ENCODE data around the gene CORO2B. TPM values are rescaled to one million over a fixed set of nuclear protein-coding genes. Genes with fewer than 3 reads are reported as not detected.

CORO2B gene
- total RNA-seq, 5 donors from 2014 or later (not counting 1 experiment from before 2014, with no cell fraction given): 0.06 to 0.39 (median 0.09) TPM; not detected in 2

DNA sequence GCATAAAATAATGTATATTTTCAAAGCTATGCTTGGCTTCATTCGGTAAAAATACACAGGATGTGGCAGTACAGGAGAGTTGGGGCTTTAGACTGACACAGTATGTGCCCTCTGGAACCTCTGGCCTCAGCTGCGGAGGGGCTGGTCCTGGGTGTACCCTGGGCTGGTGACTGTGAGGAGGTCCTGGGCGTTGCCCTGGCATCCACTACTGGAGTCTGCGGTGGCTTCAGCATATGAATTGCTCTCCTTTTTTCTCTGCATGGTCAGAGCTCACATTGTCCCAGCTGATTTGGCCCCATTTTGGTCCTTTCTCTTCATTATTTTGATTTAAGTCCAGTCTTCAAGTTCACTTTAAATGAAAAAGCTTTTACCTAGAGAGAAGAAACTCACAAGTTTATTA, 40.5 kb upstream of the CORO2B start:
- WGBS (ENCODE audit: insufficient coverage): 100% methylated on average over 3 of the region's 4 CpGs
- CTCF ChIA-PET: interaction anchor here in 1 of 2 donors (1.0 kb wide), 1 partner anchor 16 kb away, joined by 3 read pairs; no protein-coding TSS in a partner anchor
- Mint-ChIP-seq H3K4me1 (no peaks in the 10 kb centered on the region), H3K36me3 (no peaks in the 10 kb centered on the region), H3K9me3 (peaks cover 3 to 10% (median 4%) of the 10 kb centered on the region in 3 donors), H3K4me3 (no peak overlapping the region), H3K27ac (no peak overlapping the region), H3K27me3 (peaks cover 20 to 31% of the 10 kb centered on the region in 2 donors)
- H3K4me1 ChIP-seq (ENCODE audit: control insufficient read depth in 1 of 2, extremely low read depth in 1 of 2, insufficient read depth in 2 of 2, low read length in 2 of 2): no peaks in the 10 kb centered on the region
- no peak for DNase-seq
- no peak for ATAC-seq (replicated peaks in 1 of 4)
- no peaks in the 10 kb centered on the region for H3K9me3 ChIP-seq
- H3K4me3 ChIP-seq (ENCODE audit: control insufficient read depth in 1 of 2, extremely low read depth in 1 of 2, low read length in 1 of 2): no peak overlapping the region
- peaks cover 0 to 22% of the 10 kb centered on the region in 2 experiments for H3K27me3 ChIP-seq (replicated peaks in 1 of 2; ENCODE audit: control insufficient read depth in 2 of 2, extremely low read depth in 1 of 2, insufficient read depth in 2 of 2, low read length in 1 of 2)
- no peak overlapping the region for H3K27ac ChIP-seq (ENCODE audit: low read length)
- no peaks in the 10 kb centered on the region for H3K36me3 ChIP-seq (ENCODE audit: control insufficient read depth in 2 of 2, extremely low read depth in 1 of 2, insufficient read depth in 1 of 2, low read length in 1 of 2)
- POLR2A ChIA-PET: no interaction called here

DNA sequence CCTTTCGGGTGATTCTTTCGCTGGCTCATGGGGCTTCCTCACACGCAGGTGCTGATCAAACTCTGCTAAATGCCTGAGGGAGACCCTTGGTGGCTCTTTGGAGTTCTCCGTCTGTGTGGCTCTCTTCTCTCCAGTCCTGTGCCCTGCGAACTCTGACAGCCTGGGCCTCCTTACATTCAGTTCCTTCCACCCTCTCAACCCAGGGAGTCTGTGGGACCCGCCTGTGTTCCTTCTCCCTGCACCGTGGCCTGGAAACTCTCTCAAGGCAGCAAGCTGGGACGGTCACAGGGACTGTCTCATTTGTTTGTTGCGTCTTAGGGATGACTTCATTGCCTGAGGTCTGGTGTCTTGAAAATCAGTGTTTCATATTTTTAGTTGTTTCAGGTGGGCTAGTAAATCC, 37.0 kb upstream of the CORO2B start:
- Mint-ChIP-seq H3K9me3 (peaks cover 0 to 3% (median 0%) of the 10 kb centered on the region in 3 donors), H3K27ac (no peak overlapping the region), H3K4me3 (no peak overlapping the region), H3K27me3 (peaks cover 17 to 24% of the 10 kb centered on the region in 2 donors), H3K36me3 (no peaks in the 10 kb centered on the region), H3K4me1 (no peaks in the 10 kb centered on the region)
- no peak overlapping the region for H3K4me3 ChIP-seq (ENCODE audit: control insufficient read depth in 1 of 2, extremely low read depth in 1 of 2, low read length in 1 of 2)
- DNase-seq (no peak), ATAC-seq (replicated peaks in 1 of 4) (no peak)
- 88% methylated on average over 8 of the region's 9 CpGs for whole genome bisulfite sequencing (ENCODE audit: insufficient coverage)
- H3K9me3 ChIP-seq: no peaks in the 10 kb centered on the region
- H3K36me3 ChIP-seq (ENCODE audit: control insufficient read depth in 2 of 2, extremely low read depth in 1 of 2, insufficient read depth in 1 of 2, low read length in 1 of 2): no peaks in the 10 kb centered on the region
- peaks cover 0 to 33% of the 10 kb centered on the region in 2 experiments for H3K27me3 ChIP-seq (replicated peaks in 1 of 2; ENCODE audit: control insufficient read depth in 2 of 2, extremely low read depth in 1 of 2, insufficient read depth in 2 of 2, low read length in 1 of 2)
- H3K4me1 ChIP-seq (ENCODE audit: control insufficient read depth in 1 of 2, extremely low read depth in 1 of 2, insufficient read depth in 2 of 2, low read length in 2 of 2): no peaks in the 10 kb centered on the region
- H3K27ac ChIP-seq (ENCODE audit: low read length): no peak overlapping the region
- ChIA-PET POLR2A (no interaction called here), CTCF (no interaction called here)

DNA sequence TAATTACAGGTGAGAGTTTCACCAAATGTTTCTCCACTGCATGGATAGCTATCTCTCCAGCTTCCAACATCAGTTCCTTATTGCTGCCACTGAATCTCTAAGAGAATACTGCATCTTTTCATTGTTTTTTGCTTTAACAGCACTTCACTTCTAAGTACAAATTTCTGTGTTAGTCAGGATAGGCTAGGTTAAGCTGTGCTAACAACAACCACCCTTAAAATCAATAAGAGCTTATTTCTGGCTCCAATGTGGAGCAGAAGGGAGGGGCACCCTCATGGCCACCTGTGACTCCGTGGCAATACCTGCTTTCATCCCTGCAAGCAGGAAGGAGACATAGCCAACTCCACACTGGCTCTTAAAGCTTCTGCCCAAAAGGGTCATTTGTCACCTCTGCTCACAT, 36.4 kb upstream of the CORO2B start:
- H3K9me3 Mint-ChIP-seq: peaks cover 0 to 3% (median 0%) of the 10 kb centered on the region in 3 donors
- H3K27me3 Mint-ChIP-seq: peaks cover 17 to 24% of the 10 kb centered on the region in 2 donors
- no peak overlapping the region for H3K4me3 Mint-ChIP-seq
- H3K36me3 Mint-ChIP-seq: no peaks in the 10 kb centered on the region
- no peaks in the 10 kb centered on the region for H3K4me1 Mint-ChIP-seq
- ATAC-seq (replicated peaks in 1 of 4) (no peak), DNase-seq (no peak)
- POLR2A ChIA-PET: no interaction called here
- no peak overlapping the region for H3K27ac Mint-ChIP-seq
- no CpG with 5 or more reads among the region's 1 CpG for WGBS (ENCODE audit: insufficient coverage)
- Histone ChIP-seq H3K4me3 (ENCODE audit: control insufficient read depth in 1 of 2, extremely low read depth in 1 of 2, low read length in 1 of 2) (no peak overlapping the region), H3K36me3 (ENCODE audit: control insufficient read depth in 2 of 2, extremely low read depth in 1 of 2, insufficient read depth in 1 of 2, low read length in 1 of 2) (no peaks in the 10 kb centered on the region), H3K9me3 (no peaks in the 10 kb centered on the region), H3K4me1 (ENCODE audit: control insufficient read depth in 1 of 2, extremely low read depth in 1 of 2, insufficient read depth in 2 of 2, low read length in 2 of 2) (no peaks in the 10 kb centered on the region), H3K27me3 (replicated peaks in 1 of 2; ENCODE audit: control insufficient read depth in 2 of 2, extremely low read depth in 1 of 2, insufficient read depth in 2 of 2, low read length in 1 of 2) (peaks cover 0 to 31% of the 10 kb centered on the region in 2 experiments), H3K27ac (ENCODE audit: low read length) (no peak overlapping the region)
- CTCF ChIA-PET: no interaction called here

DNA sequence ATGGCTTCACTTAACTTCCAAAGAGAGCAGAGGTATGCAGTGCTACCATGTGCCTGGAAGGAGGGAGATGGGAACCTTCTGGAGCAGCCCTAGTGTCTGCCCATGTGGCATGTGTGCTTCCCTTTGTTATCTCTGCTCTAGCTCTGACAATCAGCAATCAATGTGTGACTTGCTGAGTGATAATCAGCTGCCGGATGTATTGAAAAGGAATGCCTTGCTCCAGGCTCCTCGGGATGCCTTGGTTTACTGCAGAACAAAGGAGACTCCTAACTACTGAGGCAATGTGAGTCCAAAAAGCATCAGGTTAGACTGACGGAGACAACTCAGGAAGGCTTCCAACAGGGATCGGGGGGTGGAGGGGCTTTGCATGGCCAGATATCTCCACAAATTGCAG, 36.0 kb upstream of the CORO2B start:
- ATAC-seq (replicated peaks in 1 of 4): no peak
- no peak overlapping the region for H3K4me3 Mint-ChIP-seq
- peaks cover 21 to 24% of the 10 kb centered on the region in 2 donors for H3K27me3 Mint-ChIP-seq
- ChIA-PET CTCF (no interaction called here), POLR2A (no interaction called here)
- no peak for DNase-seq
- no peak overlapping the region for H3K27ac ChIP-seq (ENCODE audit: low read length)
- H3K4me1 ChIP-seq (ENCODE audit: control insufficient read depth in 1 of 2, extremely low read depth in 1 of 2, insufficient read depth in 2 of 2, low read length in 2 of 2): no peaks in the 10 kb centered on the region
- H3K36me3 ChIP-seq (ENCODE audit: control insufficient read depth in 2 of 2, extremely low read depth in 1 of 2, insufficient read depth in 1 of 2, low read length in 1 of 2): no peaks in the 10 kb centered on the region
- no peaks in the 10 kb centered on the region for H3K4me1 Mint-ChIP-seq
- peaks cover 0 to 33% of the 10 kb centered on the region in 2 experiments for H3K27me3 ChIP-seq (replicated peaks in 1 of 2; ENCODE audit: control insufficient read depth in 2 of 2, extremely low read depth in 1 of 2, insufficient read depth in 2 of 2, low read length in 1 of 2)
- no peak overlapping the region for H3K27ac Mint-ChIP-seq
- H3K9me3 ChIP-seq: no peaks in the 10 kb centered on the region
- 100% methylated on average over 3 of the region's 4 CpGs for WGBS (ENCODE audit: insufficient coverage)
- peaks cover 0 to 3% (median 0%) of the 10 kb centered on the region in 3 donors for H3K9me3 Mint-ChIP-seq
- no peaks in the 10 kb centered on the region for H3K36me3 Mint-ChIP-seq
- no peak overlapping the region for H3K4me3 ChIP-seq (ENCODE audit: control insufficient read depth in 1 of 2, extremely low read depth in 1 of 2, low read length in 1 of 2)

DNA sequence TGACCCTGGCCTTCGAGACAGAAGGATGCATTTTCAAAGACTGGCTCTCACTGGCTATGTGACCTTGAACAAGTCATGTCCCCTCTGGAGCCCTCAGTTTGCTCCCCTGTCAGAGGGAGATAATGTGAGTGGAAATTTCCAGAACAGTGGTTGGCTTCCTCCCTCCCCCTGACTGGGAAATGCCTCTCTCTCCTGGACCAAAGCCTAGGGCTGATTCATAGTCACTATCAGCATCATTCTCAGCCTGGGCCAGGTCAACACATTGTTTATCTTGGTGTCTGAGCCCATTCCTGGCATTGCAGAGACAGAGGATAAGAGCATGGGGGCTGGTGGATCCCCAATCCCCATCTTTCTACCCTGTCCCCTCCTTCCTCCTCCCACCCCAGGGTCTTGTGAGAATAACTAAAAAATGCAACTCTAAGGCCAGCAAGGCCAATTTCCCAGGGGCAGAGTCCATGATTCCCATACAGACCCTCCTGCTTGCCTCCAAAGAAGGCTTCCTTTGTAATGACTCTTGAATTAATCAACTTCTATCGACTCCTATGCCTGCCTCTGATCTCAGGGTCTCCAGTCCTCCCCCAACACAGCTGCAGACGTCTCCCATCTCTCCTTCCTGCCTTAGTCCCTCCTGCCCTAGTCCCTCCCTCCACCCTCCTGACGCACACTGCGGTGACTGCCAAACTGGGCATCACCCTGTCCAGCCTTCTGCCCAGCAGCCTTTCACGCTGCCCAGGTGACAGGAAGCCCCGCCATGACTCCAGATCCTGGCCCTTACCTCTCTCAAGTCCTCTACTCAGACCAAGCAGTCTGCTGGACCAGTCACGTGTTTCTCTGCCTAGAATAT, 35.4 kb upstream of the CORO2B start:
- Mint-ChIP-seq H3K4me1 (no peaks in the 10 kb centered on the region), H3K27me3 (peaks cover 23 to 24% of the 10 kb centered on the region in 2 donors), H3K36me3 (no peaks in the 10 kb centered on the region), H3K9me3 (peaks cover 0 to 3% (median 0%) of the 10 kb centered on the region in 3 donors), H3K4me3 (no peak overlapping the region), H3K27ac (no peak overlapping the region)
- Histone ChIP-seq H3K4me3 (ENCODE audit: control insufficient read depth in 1 of 2, extremely low read depth in 1 of 2, low read length in 1 of 2) (no peak overlapping the region), H3K27ac (ENCODE audit: low read length) (no peak overlapping the region), H3K27me3 (replicated peaks in 1 of 2; ENCODE audit: control insufficient read depth in 2 of 2, extremely low read depth in 1 of 2, insufficient read depth in 2 of 2, low read length in 1 of 2) (peaks cover 0 to 29% of the 10 kb centered on the region in 2 experiments), H3K9me3 (no peaks in the 10 kb centered on the region), H3K4me1 (ENCODE audit: control insufficient read depth in 1 of 2, extremely low read depth in 1 of 2, insufficient read depth in 2 of 2, low read length in 2 of 2) (no peaks in the 10 kb centered on the region), H3K36me3 (ENCODE audit: control insufficient read depth in 2 of 2, extremely low read depth in 1 of 2, insufficient read depth in 1 of 2, low read length in 1 of 2) (no peaks in the 10 kb centered on the region)
- POLR2A ChIA-PET: no interaction called here
- ATAC-seq (replicated peaks in 1 of 4): no peak
- 67% methylated on average over 7 of the region's 8 CpGs for WGBS (ENCODE audit: insufficient coverage)
- no peak for DNase-seq
- CTCF ChIA-PET: no interaction called here

DNA sequence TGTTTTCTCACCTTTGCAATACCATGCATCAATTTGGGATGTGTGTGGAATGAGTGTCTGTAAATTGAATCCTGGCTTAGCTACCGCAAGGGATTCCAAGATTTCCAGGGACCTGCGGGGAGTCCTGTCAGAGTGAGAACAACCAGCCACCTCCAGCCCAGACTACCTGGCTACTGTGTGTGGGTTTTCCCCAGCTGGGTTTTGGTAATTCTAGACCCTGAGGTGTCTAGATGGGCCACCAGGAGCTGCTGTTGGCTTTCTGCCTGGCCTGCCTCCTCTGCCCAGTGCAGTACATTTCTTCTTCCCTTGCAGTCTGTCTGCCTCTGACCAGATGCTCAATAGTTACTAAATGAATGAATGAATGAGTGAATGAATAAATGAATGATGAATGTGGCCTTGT, 32.5 kb upstream of the CORO2B start:
- Histone ChIP-seq H3K4me3 (ENCODE audit: control insufficient read depth in 1 of 2, extremely low read depth in 1 of 2, low read length in 1 of 2) (no peak overlapping the region), H3K27me3 (replicated peaks in 1 of 2; ENCODE audit: control insufficient read depth in 2 of 2, extremely low read depth in 1 of 2, insufficient read depth in 2 of 2, low read length in 1 of 2) (peaks cover 0 to 50% of the 10 kb centered on the region in 2 experiments), H3K27ac (ENCODE audit: low read length) (no peak overlapping the region), H3K9me3 (no peaks in the 10 kb centered on the region), H3K36me3 (ENCODE audit: control insufficient read depth in 2 of 2, extremely low read depth in 1 of 2, insufficient read depth in 1 of 2, low read length in 1 of 2) (no peaks in the 10 kb centered on the region), H3K4me1 (ENCODE audit: control insufficient read depth in 1 of 2, extremely low read depth in 1 of 2, insufficient read depth in 2 of 2, low read length in 2 of 2) (no peaks in the 10 kb centered on the region)
- peaks cover 27 to 34% of the 10 kb centered on the region in 2 donors for H3K27me3 Mint-ChIP-seq
- ChIA-PET POLR2A (interaction anchor here in 1 of 2 donors (0.5 kb wide), 1 partner anchor 95 kb away, joined by 8 read pairs; no protein-coding TSS in a partner anchor), CTCF (no interaction called here)
- no peaks in the 10 kb centered on the region for H3K4me1 Mint-ChIP-seq
- no peak overlapping the region for H3K27ac Mint-ChIP-seq
- no peak for ATAC-seq (replicated peaks in 1 of 4)
- no peak for DNase-seq
- H3K36me3 Mint-ChIP-seq: no peaks in the 10 kb centered on the region
- H3K4me3 Mint-ChIP-seq: no peak overlapping the region
- 100% methylated on average over 2 of the region's 2 CpGs for WGBS (ENCODE audit: insufficient coverage)
- no peaks in the 10 kb centered on the region for H3K9me3 Mint-ChIP-seq
